Kidney epithelial cell (primary cell): ENCODE results near the gene NFIA. TPM values are rescaled to one million over a fixed set of nuclear protein-coding genes. Genes with fewer than 3 reads are reported as not detected.
A peak's percentile ranks its signal among the peaks of the same experiment; 100 is the strongest.

Experiments used
- DNase-seq: peaks from one replicate; pipeline ENCODE4 v3.0.0-alpha.2; 2010; ENCODE audit warnings: low read depth
- H3K27me3 ChIP-seq: 2 replicates; pipeline ENCODE4 v1.6.0; 2011; ENCODE audit warnings: low read length; ENCODE audit not compliant: control insufficient read depth, insufficient read depth
- H3K36me3 ChIP-seq: 2 replicates; pipeline ENCODE4 v1.5.1; 2011; ENCODE audit warnings: low read length; ENCODE audit not compliant: control insufficient read depth, insufficient read depth
- H3K4me3 ChIP-seq: 2 replicates; pipeline ENCODE4 v1.5.1; 2011; ENCODE audit warnings: low read depth, mild to moderate bottlenecking, control low read depth, low read length
- CTCF ChIP-seq: IDR thresholded peaks from 2 replicates; pipeline ENCODE4 v1.5.1; 2011; ENCODE audit warnings: mild to moderate bottlenecking, moderate library complexity, low read length, control low read depth, inconsistent platforms; ENCODE audit not compliant: insufficient read depth, poor library complexity, severe bottlenecking
- total RNA-seq: library from RNA; depleted of rRNA; stranded (reverse); fragments of >200 nt; gene quantifications from 2 replicates; pipeline ENCODE4 v1.2.3, GENCODE V29; 2015

Gene NFIA
- total RNA-seq, 1 donor from 2014 or later: 3.5 TPM

- H3K27me3 ChIP-seq: no peaks in the 10 kb centered on the region
- TF ChIP-seq CTCF: no peak
- no peak for DNase-seq
- no peaks in the 10 kb centered on the region for H3K36me3 ChIP-seq
- H3K4me3 ChIP-seq: peak overlapping the region; percentile 92
Measured at GRCh38 chr1:61081144-61081685, 1.1 kb upstream of the NFIA start.

GRCh38 chr1:61081686-61082310 is 563 bp upstream of the NFIA start:
- DNase-seq: no peak
- TF ChIP-seq CTCF: no peak
- H3K27me3 ChIP-seq: no peaks in the 10 kb centered on the region

GRCh38 chr1:61083013-61083806 is 849 bp downstream of the NFIA start:
- H3K4me3 ChIP-seq: peak overlapping the region; percentile 92
- no peak for TF ChIP-seq CTCF
- no peaks in the 10 kb centered on the region for H3K27me3 ChIP-seq
- DNase-seq: no peak
- no peaks in the 10 kb centered on the region for H3K36me3 ChIP-seq

More at GRCh38 chr1:61081686-61082310, 563 bp upstream of the NFIA start:
- Histone ChIP-seq H3K36me3 (no peaks in the 10 kb centered on the region), H3K4me3 (peak overlapping the region; percentile 92)

GRCh38 chr1:61083807-61084440 is 1.6 kb downstream of the NFIA start:
- DNase-seq: no peak
- peak overlapping the region; percentile 92 for H3K4me3 ChIP-seq
- TF ChIP-seq CTCF: no peak
- H3K36me3 ChIP-seq: peaks cover 1% of the 10 kb centered on the region
- H3K27me3 ChIP-seq: no peaks in the 10 kb centered on the region

- no peak for DNase-seq
- Histone ChIP-seq H3K27me3 (no peaks in the 10 kb centered on the region), H3K4me3 (no peak overlapping the region), H3K36me3 (peaks cover 1% of the 10 kb centered on the region)
- TF ChIP-seq CTCF: no peak
Measured at GRCh38 chr1:61084491-61085031, 2.2 kb downstream of the NFIA start.
